ENCODE results near the gene HEPACAM2. TPM values are rescaled to one million over a fixed set of nuclear protein-coding genes. Genes with fewer than 3 reads are reported as not detected.

The HEPACAM2 gene
- total and polyA plus RNA-seq, 2 of the 8 experiments (the other 6 are each of a cell fraction or from before 2014, with no cell fraction given): not detected

- TF ChIP-seq HDAC2 (IDR thresholded peaks at IDR 0.05; ENCODE audit: borderline replicate concordance in 1 of 2, low read depth in 2 of 2, low read length in 2 of 2) (no peak), CBX8 (IDR thresholded peaks at IDR 0.05; ENCODE audit: borderline replicate concordance, low read depth, low read length) (no peak), TEAD4 (IDR thresholded peaks at IDR 0.05; ENCODE audit: low read depth, low read length) (no peak), POU5F1 (IDR thresholded peaks at IDR 0.05; ENCODE audit: low read depth, low read length) (no peak), NANOG (IDR thresholded peaks at IDR 0.05; ENCODE audit: insufficient read depth, low read depth, low read length, poor library complexity, severe bottlenecking) (no peak), SUZ12 (IDR thresholded peaks at IDR 0.05; ENCODE audit: low read length) (no peak), CHD2 (IDR thresholded peaks at IDR 0.05; ENCODE audit: low read length) (no peak), SP2 (IDR thresholded peaks at IDR 0.05; ENCODE audit: low read length) (no peak), GTF2F1 (IDR thresholded peaks at IDR 0.05; ENCODE audit: borderline replicate concordance, low read depth, low read length) (no peak)
- FAIRE-seq (no peak), DNase-seq (ENCODE audit: low read depth in 1 of 2, low spot score in 2 of 2) (no peak)
- ChIA-PET CTCF (ENCODE audit: partially characterized antibody) (no interaction called here), POLR2A (ENCODE audit: partially characterized antibody) (no interaction called here)
- H2AK5ac ChIP-seq (ENCODE audit: low read depth, low read length): no peak overlapping the region
- no peak overlapping the region for H4K5ac ChIP-seq (ENCODE audit: insufficient read length, low read depth, low read length)
- H3K4me1 ChIP-seq (replicated peaks in 1 of 4; ENCODE audit: control insufficient read depth in 3 of 4, insufficient read depth in 4 of 4, low read length in 3 of 4): no peaks in the 10 kb centered on the region; a peak in 1 of 7 replicates
- no peak overlapping the region for H3K9ac ChIP-seq (replicated peaks in 1 of 4; ENCODE audit: extremely low read depth in 1 of 4, low read depth in 3 of 4, low read length in 3 of 4)
- no peak overlapping the region for H2BK20ac ChIP-seq (ENCODE audit: low read length)
- no peaks in the 10 kb centered on the region for H3K23me2 ChIP-seq (ENCODE audit: low read depth, low read length)
- H4K8ac ChIP-seq (ENCODE audit: extremely low read depth, insufficient read depth, low read length): no peak overlapping the region
- H3K79me2 ChIP-seq (ENCODE audit: control insufficient read depth in 1 of 2, insufficient read depth in 2 of 2, low read length in 2 of 2): no peaks in the 10 kb centered on the region
- H2BK5ac ChIP-seq (ENCODE audit: low read depth, low read length): no peak overlapping the region
- no peak overlapping the region for H3K56ac ChIP-seq (replicated peaks; ENCODE audit: insufficient read length, low read depth, low read length)
- no peak overlapping the region for H3K23ac ChIP-seq (ENCODE audit: insufficient read length)
- WGBS, 2 experiments (ENCODE audit: extremely low coverage in 1 of 2, insufficient coverage in 1 of 2, insufficient read length in 1 of 2, insufficient replicate concordance in 2 of 2, low coverage in 1 of 2, low lambda C conversion rate in 2 of 2, missing lambda C conversion rate in 1 of 2): 82% methylated on average over 2 of the region's 2 CpGs; no CpG with 5 or more reads in 1 of the 2 experiments
- no peak overlapping the region for H3K18ac ChIP-seq (ENCODE audit: extremely low read depth, low read length)
- no peak overlapping the region for H2BK120ac ChIP-seq (replicated peaks; ENCODE audit: low read depth, low read length)
- H3K79me1 ChIP-seq (ENCODE audit: low read depth, low read length): no peaks in the 10 kb centered on the region
- no peak overlapping the region for H2BK15ac ChIP-seq (ENCODE audit: low read length)
- H3K9me3 ChIP-seq (ENCODE audit: insufficient read depth in 2 of 2, low read depth in 1 of 2, low read length in 1 of 2): peaks cover 13% of the 10 kb centered on the region in 2 experiments; a peak in 3 of 4 replicates
- H4K91ac ChIP-seq (replicated peaks; ENCODE audit: insufficient read length, low read length): no peak overlapping the region
- no peak overlapping the region for H3K4me2 ChIP-seq (ENCODE audit: insufficient read depth in 1 of 2, low read depth in 2 of 2, low read length in 2 of 2)
- no peak overlapping the region for H2BK12ac ChIP-seq (ENCODE audit: low read depth, low read length)
- H2AFZ ChIP-seq (ENCODE audit: low read length): no peak overlapping the region
- H3K27me3 ChIP-seq (replicated peaks in 1 of 4; ENCODE audit: control insufficient read depth in 3 of 4, extremely low read depth in 1 of 4, insufficient read depth in 3 of 4, low read length in 3 of 4): no peaks in the 10 kb centered on the region
- H3K4me3 ChIP-seq (ENCODE audit: extremely low read depth in 1 of 4, insufficient read depth in 2 of 4, low read depth in 3 of 4, low read length in 4 of 4): no peak overlapping the region
- H3K36me3 ChIP-seq (ENCODE audit: control insufficient read depth in 2 of 4, insufficient read depth in 4 of 4, low read length in 3 of 4): no peaks in the 10 kb centered on the region; a peak in 1 of 8 replicates
- no peaks in the 10 kb centered on the region for H4K20me1 ChIP-seq (replicated peaks in 1 of 2; ENCODE audit: control insufficient read depth in 1 of 2, insufficient read depth in 2 of 2, low read length in 2 of 2)
- H3K4ac ChIP-seq (replicated peaks; ENCODE audit: insufficient read length, low read depth, low read length): no peak overlapping the region
- H3K14ac ChIP-seq (ENCODE audit: insufficient read length): no peak overlapping the region
- H3K27ac ChIP-seq (ENCODE audit: low read depth, low read length): no peak overlapping the region
Measured at GRCh38 chr7:93172683-93173082, 53.6 kb downstream of the HEPACAM2 start.
